Measurements from ENCODE around the gene ACOXL.

GRCh38 chr2:110688594-110689091 lies 43.7 kb upstream of the ACOXL start:
- TF ChIP-seq EZH2 (IDR thresholded peaks at IDR 0.05; ENCODE audit: borderline replicate concordance, low read length): no peak
- no peak for TF ChIP-seq CTCF (IDR thresholded peaks at IDR 0.05; ENCODE audit: low read length)
